ENCODE results near the gene DNTTIP2. TPM values are rescaled to one million over a fixed set of nuclear protein-coding genes. Genes with fewer than 3 reads are reported as not detected.

The DNTTIP2 gene
- total RNA-seq, 1 experiment from 2014 or later = 101 TPM

DNA sequence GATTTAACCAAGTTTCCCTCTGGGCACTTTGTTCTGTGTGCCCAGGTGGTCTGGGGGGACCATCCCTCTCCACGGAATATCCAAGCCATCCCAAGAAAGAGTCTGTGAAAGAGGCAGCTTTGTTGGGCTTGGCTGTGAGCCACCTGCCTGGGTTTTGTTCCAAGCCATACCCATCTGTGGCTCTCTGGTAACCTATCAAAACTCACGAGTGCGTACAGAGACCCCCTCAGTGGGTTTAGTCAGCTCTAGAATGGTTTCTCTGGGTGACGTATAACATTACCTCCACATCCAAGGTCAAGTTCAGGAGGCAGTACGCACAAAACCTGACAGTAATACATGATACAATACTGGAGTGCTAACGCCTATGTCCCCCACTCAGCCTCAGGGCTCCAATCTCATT is 54.2 kb downstream of the DNTTIP2 start:
- Mint-ChIP-seq H3K9me3 (peaks cover 0 to 3% of the 10 kb centered on the region in 2 experiments; a peak in 1 of 5 replicates), H3K4me1 (peaks cover 52 to 73% of the 10 kb centered on the region in 2 experiments), H3K27me3 (ENCODE audit: low read depth) (no peaks in the 10 kb centered on the region), H3K4me3 (no peak overlapping the region), H3K27ac (no peak overlapping the region), H3K36me3 (ENCODE audit: insufficient read depth in 1 of 3, low read depth in 3 of 3) (peaks cover 3 to 5% (median 3%) of the 10 kb centered on the region in 3 experiments; a peak in 5 of 7 replicates)
- H2BK12ac ChIP-seq (ENCODE audit: insufficient read length, low read depth, low read length) = no peak overlapping the region
- H2AK5ac ChIP-seq (ENCODE audit: insufficient read length, low read length) = no peak overlapping the region
- H3K27me3 ChIP-seq (ENCODE audit: insufficient read depth, low read length) = no peaks in the 10 kb centered on the region
- no peak overlapping the region for H4K5ac ChIP-seq (ENCODE audit: insufficient read length, low read depth, low read length)
- H3K4me2 ChIP-seq (ENCODE audit: insufficient read depth, insufficient read length, low read length) = no peak overlapping the region
- no peaks in the 10 kb centered on the region for H3K79me1 ChIP-seq (ENCODE audit: insufficient read depth, low read depth, low read length, poor library complexity, severe bottlenecking)
- H4K91ac ChIP-seq (ENCODE audit: insufficient read length, low read depth, low read length) = no peak overlapping the region
- H3K56ac ChIP-seq (ENCODE audit: insufficient read length, low read depth, low read length) = no peak overlapping the region
- WGBS (ENCODE audit: extremely low coverage, insufficient read length, low lambda C conversion rate) = no CpG with 5 or more reads among the region's 6 CpGs
- H2BK120ac ChIP-seq (ENCODE audit: low read depth, low read length, poor library complexity, severe bottlenecking) = no peak overlapping the region
- no peak overlapping the region for H3K18ac ChIP-seq (ENCODE audit: insufficient read length, low read depth, low read length)
- no peak overlapping the region for H3T11ph ChIP-seq (ENCODE audit: low read length)
- H3K27ac ChIP-seq (ENCODE audit: insufficient read length, low read depth, low read length) = no peak overlapping the region
- no peak overlapping the region for H2AFZ ChIP-seq (ENCODE audit: low read length)
- H3K4ac ChIP-seq (ENCODE audit: low read depth, low read length) = no peak overlapping the region
- no peak overlapping the region for H2BK15ac ChIP-seq (ENCODE audit: low read depth, low read length)
- no peak overlapping the region for H3K9ac ChIP-seq (ENCODE audit: extremely low read depth, insufficient read length, low read length)
- H3K9me3 ChIP-seq (ENCODE audit: control insufficient read depth, low read depth, low read length) = no peaks in the 10 kb centered on the region
- H4K20me1 ChIP-seq (ENCODE audit: control insufficient read depth, insufficient read depth, insufficient read length) = no peaks in the 10 kb centered on the region
- no peak overlapping the region for H4K8ac ChIP-seq (replicated peaks; ENCODE audit: insufficient read length, low read depth, low read length)
- no peak overlapping the region for H3K23ac ChIP-seq (ENCODE audit: insufficient read length, low read depth, low read length)
- H3K79me2 ChIP-seq (ENCODE audit: insufficient read depth, low read length) = no peaks in the 10 kb centered on the region
- peaks cover 19% of the 10 kb centered on the region for H3K4me1 ChIP-seq (ENCODE audit: insufficient read depth, low read length)
- H2BK20ac ChIP-seq (ENCODE audit: low read depth, low read length, poor library complexity, severe bottlenecking) = no peak overlapping the region
- H3K23me2 ChIP-seq (ENCODE audit: insufficient read length, low read depth, low read length, poor library complexity, severe bottlenecking) = no peaks in the 10 kb centered on the region
- no peak overlapping the region for H2BK5ac ChIP-seq (ENCODE audit: insufficient read length, low read length)
- TF ChIP-seq, protein P1, sequence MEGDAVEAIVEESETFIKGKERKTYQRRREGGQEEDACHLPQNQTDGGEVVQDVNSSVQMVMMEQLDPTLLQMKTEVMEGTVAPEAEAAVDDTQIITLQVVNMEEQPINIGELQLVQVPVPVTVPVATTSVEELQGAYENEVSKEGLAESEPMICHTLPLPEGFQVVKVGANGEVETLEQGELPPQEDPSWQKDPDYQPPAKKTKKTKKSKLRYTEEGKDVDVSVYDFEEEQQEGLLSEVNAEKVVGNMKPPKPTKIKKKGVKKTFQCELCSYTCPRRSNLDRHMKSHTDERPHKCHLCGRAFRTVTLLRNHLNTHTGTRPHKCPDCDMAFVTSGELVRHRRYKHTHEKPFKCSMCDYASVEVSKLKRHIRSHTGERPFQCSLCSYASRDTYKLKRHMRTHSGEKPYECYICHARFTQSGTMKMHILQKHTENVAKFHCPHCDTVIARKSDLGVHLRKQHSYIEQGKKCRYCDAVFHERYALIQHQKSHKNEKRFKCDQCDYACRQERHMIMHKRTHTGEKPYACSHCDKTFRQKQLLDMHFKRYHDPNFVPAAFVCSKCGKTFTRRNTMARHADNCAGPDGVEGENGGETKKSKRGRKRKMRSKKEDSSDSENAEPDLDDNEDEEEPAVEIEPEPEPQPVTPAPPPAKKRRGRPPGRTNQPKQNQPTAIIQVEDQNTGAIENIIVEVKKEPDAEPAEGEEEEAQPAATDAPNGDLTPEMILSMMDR (conservative IDR thresholded peaks at IDR 0.05) = no peak
- no peak for DNase-seq
- no peak overlapping the region for H3K14ac ChIP-seq (ENCODE audit: insufficient read depth, low read length)

Measured in H9 (cell line).